ENCODE measurements around the gene AFDN.

AFDN gene

DNA sequence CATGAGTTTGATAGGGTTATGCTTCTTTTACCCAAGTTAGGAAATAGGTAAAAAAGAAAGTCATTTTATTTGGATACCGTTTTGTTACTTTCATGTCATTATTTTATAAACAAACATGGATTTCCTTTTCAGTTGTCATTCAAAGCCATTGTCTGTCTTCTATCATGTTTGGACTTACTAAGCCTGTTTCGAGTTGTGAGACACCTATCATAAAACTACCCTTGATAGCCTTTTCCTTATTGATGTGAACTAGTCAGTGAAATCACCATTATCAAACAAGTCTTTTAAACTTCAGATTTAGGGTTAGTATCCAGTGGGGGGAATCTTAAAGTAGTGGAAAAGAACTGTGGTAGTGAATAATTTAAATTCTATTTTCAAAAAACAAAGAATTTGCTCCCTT lies 85.8 kb downstream of the AFDN start:
- no peak overlapping the region for H3K4me2 ChIP-seq
- H3K27ac ChIP-seq, result no peak overlapping the region
- H3K27me3 ChIP-seq (ENCODE audit: insufficient read depth, low read depth), result no peaks in the 10 kb centered on the region
- TF ChIP-seq, protein P1, sequence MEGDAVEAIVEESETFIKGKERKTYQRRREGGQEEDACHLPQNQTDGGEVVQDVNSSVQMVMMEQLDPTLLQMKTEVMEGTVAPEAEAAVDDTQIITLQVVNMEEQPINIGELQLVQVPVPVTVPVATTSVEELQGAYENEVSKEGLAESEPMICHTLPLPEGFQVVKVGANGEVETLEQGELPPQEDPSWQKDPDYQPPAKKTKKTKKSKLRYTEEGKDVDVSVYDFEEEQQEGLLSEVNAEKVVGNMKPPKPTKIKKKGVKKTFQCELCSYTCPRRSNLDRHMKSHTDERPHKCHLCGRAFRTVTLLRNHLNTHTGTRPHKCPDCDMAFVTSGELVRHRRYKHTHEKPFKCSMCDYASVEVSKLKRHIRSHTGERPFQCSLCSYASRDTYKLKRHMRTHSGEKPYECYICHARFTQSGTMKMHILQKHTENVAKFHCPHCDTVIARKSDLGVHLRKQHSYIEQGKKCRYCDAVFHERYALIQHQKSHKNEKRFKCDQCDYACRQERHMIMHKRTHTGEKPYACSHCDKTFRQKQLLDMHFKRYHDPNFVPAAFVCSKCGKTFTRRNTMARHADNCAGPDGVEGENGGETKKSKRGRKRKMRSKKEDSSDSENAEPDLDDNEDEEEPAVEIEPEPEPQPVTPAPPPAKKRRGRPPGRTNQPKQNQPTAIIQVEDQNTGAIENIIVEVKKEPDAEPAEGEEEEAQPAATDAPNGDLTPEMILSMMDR (conservative IDR thresholded peaks at IDR 0.05; ENCODE audit: low read depth, low read length), result no peak
- H4K20me1 ChIP-seq (ENCODE audit: insufficient read depth), result no peaks in the 10 kb centered on the region
- H3K9ac ChIP-seq, result no peak overlapping the region
- H3K36me3 ChIP-seq (ENCODE audit: insufficient read depth), result 0 out of 2 replicates have a peak, but pooled peaks cover 2% of the 10 kb centered on the region
- H2AFZ ChIP-seq (ENCODE audit: low read depth), result no peak overlapping the region
- H3K79me2 ChIP-seq (ENCODE audit: insufficient read depth, low read depth), result no peaks in the 10 kb centered on the region
- no peaks in the 10 kb centered on the region for H3K4me1 ChIP-seq (ENCODE audit: low read depth, poor library complexity, severe bottlenecking)
- no peak overlapping the region for H3K4me3 ChIP-seq (IDR thresholded peaks at IDR 0.05; ENCODE audit: insufficient read depth, low read depth, low read length)

DNA sequence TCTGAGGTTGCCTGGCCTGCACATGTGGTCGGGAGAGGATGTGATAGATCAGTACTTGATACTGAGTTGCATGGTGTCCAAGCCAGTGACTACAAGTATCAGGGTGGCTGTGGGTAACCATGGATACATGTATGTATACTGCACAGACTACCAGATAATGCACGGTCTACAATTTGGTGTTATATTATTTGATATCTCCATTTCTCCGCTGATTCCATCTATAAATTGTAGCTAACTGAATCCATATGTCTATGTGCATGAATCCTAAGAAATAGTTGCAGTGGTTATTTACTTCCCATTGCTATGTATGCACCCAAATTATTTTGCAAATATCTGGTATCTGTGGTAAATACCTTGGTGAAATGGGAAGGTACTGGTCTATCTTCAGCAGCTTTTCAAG lies 87.0 kb downstream of the AFDN start:
- Histone ChIP-seq H3K4me2 (no peak overlapping the region), H3K4me1 (ENCODE audit: low read depth, poor library complexity, severe bottlenecking) (no peaks in the 10 kb centered on the region), H3K4me3 (IDR thresholded peaks at IDR 0.05; ENCODE audit: insufficient read depth, low read depth, low read length) (no peak overlapping the region), H3K27me3 (ENCODE audit: insufficient read depth, low read depth) (no peaks in the 10 kb centered on the region), H2AFZ (ENCODE audit: low read depth) (no peak overlapping the region), H3K36me3 (ENCODE audit: insufficient read depth) (0 out of 2 replicates have a peak, but pooled peaks cover 2% of the 10 kb centered on the region), H3K9ac (no peak overlapping the region), H4K20me1 (ENCODE audit: insufficient read depth) (no peaks in the 10 kb centered on the region), H3K79me2 (ENCODE audit: insufficient read depth, low read depth) (no peaks in the 10 kb centered on the region), H3K27ac (no peak overlapping the region)
- TF ChIP-seq, protein P1 (conservative IDR thresholded peaks at IDR 0.05; ENCODE audit: low read depth, low read length), result no peak

DNA sequence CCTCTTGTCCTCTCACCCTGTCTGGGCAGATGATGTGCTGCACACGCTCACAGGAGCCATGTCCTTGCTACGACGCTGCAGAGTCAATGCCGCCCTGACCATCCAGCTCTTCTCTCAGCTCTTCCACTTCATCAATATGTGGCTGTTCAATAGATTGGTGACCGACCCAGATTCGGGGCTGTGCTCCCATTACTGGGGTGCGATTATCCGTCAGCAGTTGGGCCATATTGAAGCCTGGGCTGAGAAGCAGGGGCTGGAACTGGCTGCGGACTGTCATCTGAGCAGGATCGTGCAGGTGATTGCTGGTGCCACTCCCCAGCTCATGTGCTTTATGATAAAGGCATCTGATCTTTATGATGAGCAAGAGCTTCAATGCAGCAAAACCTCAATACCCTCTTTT lies 88.4 kb downstream of the AFDN start:
- Histone ChIP-seq H3K4me3 (IDR thresholded peaks at IDR 0.05; ENCODE audit: insufficient read depth, low read depth, low read length) (no peak overlapping the region), H3K27ac (no peak overlapping the region), H3K4me1 (ENCODE audit: low read depth, poor library complexity, severe bottlenecking) (no peaks in the 10 kb centered on the region), H3K4me2 (no peak overlapping the region), H4K20me1 (ENCODE audit: insufficient read depth) (no peaks in the 10 kb centered on the region), H3K36me3 (ENCODE audit: insufficient read depth) (0 out of 2 replicates have a peak, but pooled peaks cover 2% of the 10 kb centered on the region), H3K79me2 (ENCODE audit: insufficient read depth, low read depth) (no peaks in the 10 kb centered on the region), H3K9ac (no peak overlapping the region), H3K27me3 (ENCODE audit: insufficient read depth, low read depth) (no peaks in the 10 kb centered on the region), H2AFZ (ENCODE audit: low read depth) (no peak overlapping the region)
- TF ChIP-seq, protein P1 (conservative IDR thresholded peaks at IDR 0.05; ENCODE audit: low read depth, low read length), result no peak

DNA sequence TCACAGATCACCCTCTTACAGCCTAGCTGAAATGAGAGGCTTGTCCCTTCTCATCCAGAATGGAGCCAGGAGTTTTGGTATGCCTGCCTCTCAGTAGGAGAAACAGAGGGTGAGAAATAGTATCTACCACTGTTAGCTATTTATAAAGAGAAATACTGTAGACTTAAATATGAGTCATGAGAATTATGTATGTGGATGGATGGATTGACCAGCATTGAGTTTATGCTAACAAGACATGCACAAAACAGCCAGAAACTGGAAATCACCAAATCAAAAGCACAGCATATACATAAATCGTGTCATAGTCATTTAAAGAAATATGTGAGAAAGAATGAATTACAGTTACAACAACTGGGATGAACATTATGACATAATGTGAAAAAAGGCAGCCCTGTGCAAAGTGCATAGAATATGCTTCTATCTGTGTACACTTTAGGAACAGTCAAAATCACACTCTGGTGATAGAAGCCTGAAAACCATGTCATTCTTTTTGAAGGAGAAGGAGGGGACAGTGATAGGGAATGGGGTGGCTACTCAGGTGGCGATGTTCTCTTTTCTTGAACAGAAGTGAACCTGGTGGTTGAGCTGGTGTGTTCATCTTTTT lies 90.9 kb downstream of the AFDN start:
- Histone ChIP-seq H3K4me2 (no peak overlapping the region), H3K36me3 (ENCODE audit: insufficient read depth) (0 out of 2 replicates have a peak, but pooled peaks cover 2% of the 10 kb centered on the region), H3K27ac (no peak overlapping the region), H4K20me1 (ENCODE audit: insufficient read depth) (no peaks in the 10 kb centered on the region), H3K4me1 (ENCODE audit: low read depth, poor library complexity, severe bottlenecking) (no peaks in the 10 kb centered on the region), H3K4me3 (IDR thresholded peaks at IDR 0.05; ENCODE audit: insufficient read depth, low read depth, low read length) (no peak overlapping the region), H3K9ac (no peak overlapping the region), H3K27me3 (ENCODE audit: insufficient read depth, low read depth) (no peaks in the 10 kb centered on the region), H2AFZ (ENCODE audit: low read depth) (no peak overlapping the region), H3K79me2 (ENCODE audit: insufficient read depth, low read depth) (no peaks in the 10 kb centered on the region)
- TF ChIP-seq, protein P1 (conservative IDR thresholded peaks at IDR 0.05; ENCODE audit: low read depth, low read length), result no peak

All from KMS-11 (cell line).